Measurements from ENCODE around the gene CEMIP2.

CEMIP2 gene

GRCh38 chr9:71710201-71710600 lies 58.1 kb downstream of the CEMIP2 start:
- no peak for DNase-seq (ENCODE audit: low read depth in 1 of 2, low spot score in 1 of 2)
- Histone ChIP-seq H3K4me3 (replicated peaks; ENCODE audit: insufficient read depth, low read length) (no peak overlapping the region), H3K27me3 (ENCODE audit: insufficient read depth, poor library complexity, severe bottlenecking) (no peaks in the 10 kb centered on the region), H3K27ac (replicated peaks) (no peak overlapping the region)
- TF ChIP-seq SPI1 (IDR thresholded peaks at IDR 0.05; ENCODE audit: borderline replicate concordance, low read depth), result no peak
- no peak for TF ChIP-seq POLR2AphosphoS5 (IDR thresholded peaks at IDR 0.05; ENCODE audit: low read depth)
- no peak for TF ChIP-seq REST (IDR thresholded peaks at IDR 0.05; ENCODE audit: insufficient replicate concordance, low read depth)
- TF ChIP-seq CTCF (IDR thresholded peaks at IDR 0.05; ENCODE audit: insufficient read depth, low read length), result no peak
- TF ChIP-seq GABPA (IDR thresholded peaks at IDR 0.05; ENCODE audit: low read depth), result no peak

- DNase-seq (ENCODE audit: low read depth in 1 of 2, low spot score in 1 of 2), result no peak
- H3K4me3 ChIP-seq (replicated peaks; ENCODE audit: insufficient read depth, low read length), result no peak overlapping the region
- no peak overlapping the region for H3K27ac ChIP-seq (replicated peaks)
- no peaks in the 10 kb centered on the region for H3K27me3 ChIP-seq (ENCODE audit: insufficient read depth, poor library complexity, severe bottlenecking)
- TF ChIP-seq POLR2AphosphoS5 (IDR thresholded peaks at IDR 0.05; ENCODE audit: low read depth) (no peak), CTCF (IDR thresholded peaks at IDR 0.05; ENCODE audit: insufficient read depth, low read length) (no peak), REST (IDR thresholded peaks at IDR 0.05; ENCODE audit: insufficient replicate concordance, low read depth) (no peak), SPI1 (IDR thresholded peaks at IDR 0.05; ENCODE audit: borderline replicate concordance, low read depth) (no peak), GABPA (IDR thresholded peaks at IDR 0.05; ENCODE audit: low read depth) (no peak)
These were observed 58.9 kb downstream of the CEMIP2 start for GRCh38 chr9:71709384-71709783.

GRCh38 chr9:71706176-71706575 lies 62.1 kb downstream of the CEMIP2 start:
- DNase-seq (ENCODE audit: low read depth in 1 of 2, low spot score in 1 of 2), result no peak
- Histone ChIP-seq H3K4me3 (replicated peaks; ENCODE audit: insufficient read depth, low read length) (no peak overlapping the region), H3K27me3 (ENCODE audit: insufficient read depth, poor library complexity, severe bottlenecking) (no peaks in the 10 kb centered on the region), H3K27ac (replicated peaks) (no peak overlapping the region)
- no peak for TF ChIP-seq REST (IDR thresholded peaks at IDR 0.05; ENCODE audit: insufficient replicate concordance, low read depth)
- TF ChIP-seq POLR2AphosphoS5 (IDR thresholded peaks at IDR 0.05; ENCODE audit: low read depth), result no peak
- no peak for TF ChIP-seq CTCF (IDR thresholded peaks at IDR 0.05; ENCODE audit: insufficient read depth, low read length)
- no peak for TF ChIP-seq GABPA (IDR thresholded peaks at IDR 0.05; ENCODE audit: low read depth)
- TF ChIP-seq SPI1 (IDR thresholded peaks at IDR 0.05; ENCODE audit: borderline replicate concordance, low read depth), result no peak

All from HL-60 (cell line).